ENCODE measurements around the gene ULK4. TPM values are rescaled to one million over a fixed set of nuclear protein-coding genes. Genes with fewer than 3 reads are reported as not detected.

Gene ULK4
- total RNA-seq, 2 donors from 2014 or later = 4.4 to 8.3 TPM

- TF ChIP-seq, protein P1, sequence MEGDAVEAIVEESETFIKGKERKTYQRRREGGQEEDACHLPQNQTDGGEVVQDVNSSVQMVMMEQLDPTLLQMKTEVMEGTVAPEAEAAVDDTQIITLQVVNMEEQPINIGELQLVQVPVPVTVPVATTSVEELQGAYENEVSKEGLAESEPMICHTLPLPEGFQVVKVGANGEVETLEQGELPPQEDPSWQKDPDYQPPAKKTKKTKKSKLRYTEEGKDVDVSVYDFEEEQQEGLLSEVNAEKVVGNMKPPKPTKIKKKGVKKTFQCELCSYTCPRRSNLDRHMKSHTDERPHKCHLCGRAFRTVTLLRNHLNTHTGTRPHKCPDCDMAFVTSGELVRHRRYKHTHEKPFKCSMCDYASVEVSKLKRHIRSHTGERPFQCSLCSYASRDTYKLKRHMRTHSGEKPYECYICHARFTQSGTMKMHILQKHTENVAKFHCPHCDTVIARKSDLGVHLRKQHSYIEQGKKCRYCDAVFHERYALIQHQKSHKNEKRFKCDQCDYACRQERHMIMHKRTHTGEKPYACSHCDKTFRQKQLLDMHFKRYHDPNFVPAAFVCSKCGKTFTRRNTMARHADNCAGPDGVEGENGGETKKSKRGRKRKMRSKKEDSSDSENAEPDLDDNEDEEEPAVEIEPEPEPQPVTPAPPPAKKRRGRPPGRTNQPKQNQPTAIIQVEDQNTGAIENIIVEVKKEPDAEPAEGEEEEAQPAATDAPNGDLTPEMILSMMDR (IDR thresholded peaks at IDR 0.05) = no peak
- no peaks in the 10 kb centered on the region for H3K27me3 ChIP-seq
- no peaks in the 10 kb centered on the region for H3K36me3 ChIP-seq
- H3K9me3 ChIP-seq = no peaks in the 10 kb centered on the region
- intact Hi-C loops (cut with DNase I) = no loop called here
- no peak overlapping the region for H3K4me3 ChIP-seq
- H3K27ac ChIP-seq = no peak overlapping the region
- DNase-seq = no peak
- H3K4me1 ChIP-seq = no peaks in the 10 kb centered on the region
- H3K9ac ChIP-seq (ENCODE audit: low read depth in 2 of 2, low read length in 2 of 2) = no peak overlapping the region
These were observed 611.5 kb downstream of the ULK4 start for GRCh38 chr3:41350441-41350840.

DNA sequence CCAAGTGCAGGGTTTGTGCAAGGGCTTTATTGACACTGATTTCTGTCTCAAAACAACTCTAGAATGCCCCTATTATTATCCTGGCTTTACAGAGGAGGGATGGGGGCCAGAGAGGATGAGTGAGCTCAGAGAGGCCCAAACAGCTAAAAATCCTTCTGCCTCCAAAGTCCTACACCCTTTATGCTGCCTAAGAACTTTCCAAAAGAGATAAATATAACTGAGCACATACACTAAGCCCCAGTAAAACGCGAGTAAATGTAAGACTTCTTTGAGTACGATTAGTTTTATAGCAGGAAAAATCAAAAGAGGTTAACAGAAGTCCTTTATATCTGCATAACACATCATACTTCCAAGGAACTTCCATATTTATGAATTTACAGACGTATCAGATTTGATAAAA, 613.5 kb downstream of the ULK4 start:
- TF ChIP-seq, protein P1 (IDR thresholded peaks at IDR 0.05) = no peak
- Histone ChIP-seq H3K4me1 (no peaks in the 10 kb centered on the region), H3K4me3 (no peak overlapping the region), H3K27me3 (no peaks in the 10 kb centered on the region), H3K36me3 (no peaks in the 10 kb centered on the region), H3K27ac (no peak overlapping the region), H3K9me3 (no peaks in the 10 kb centered on the region), H3K9ac (ENCODE audit: low read depth in 2 of 2, low read length in 2 of 2) (no peak overlapping the region)
- intact Hi-C loops (cut with DNase I) = no loop called here
- DNase-seq = no peak

DNA sequence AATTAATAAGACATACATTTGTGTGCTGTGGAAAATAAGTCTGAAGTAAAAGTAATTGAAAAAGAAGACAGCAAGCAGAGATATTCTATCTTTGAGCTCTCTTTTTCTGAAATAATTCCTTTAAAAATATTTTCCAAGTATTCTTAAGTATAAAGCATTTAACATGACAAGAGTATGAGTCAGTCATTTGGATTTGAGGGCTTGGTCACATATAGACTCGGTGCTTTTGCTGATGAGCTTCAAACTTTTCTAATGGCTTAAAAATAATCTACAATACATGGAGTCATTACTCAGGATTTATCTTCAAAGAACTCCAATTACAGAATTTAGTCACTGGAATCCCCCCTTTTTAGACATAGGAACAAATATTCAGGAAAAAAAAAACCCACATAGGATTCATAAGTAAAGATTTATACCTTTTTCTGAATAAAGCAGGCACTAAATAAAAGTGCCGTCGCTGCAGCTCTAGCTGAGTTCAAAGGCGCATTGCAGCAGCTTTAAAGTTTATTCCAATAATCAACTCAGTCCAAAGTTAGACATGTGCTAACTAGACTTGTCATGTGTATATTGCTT, 615.1 kb downstream of the ULK4 start:
- H3K4me3 ChIP-seq = no peak overlapping the region
- no peak for DNase-seq
- no peaks in the 10 kb centered on the region for H3K36me3 ChIP-seq
- H3K27ac ChIP-seq = no peak overlapping the region
- TF ChIP-seq, protein P1 (IDR thresholded peaks at IDR 0.05) = no peak
- no peak overlapping the region for H3K9ac ChIP-seq (ENCODE audit: low read depth in 2 of 2, low read length in 2 of 2)
- H3K27me3 ChIP-seq = no peaks in the 10 kb centered on the region
- intact Hi-C loops (cut with DNase I) = no loop called here
- H3K4me1 ChIP-seq = no peaks in the 10 kb centered on the region
- H3K9me3 ChIP-seq = no peaks in the 10 kb centered on the region

- Histone ChIP-seq H3K4me1 (no peaks in the 10 kb centered on the region), H3K9ac (ENCODE audit: low read depth in 2 of 2, low read length in 2 of 2) (no peak overlapping the region), H3K27me3 (no peaks in the 10 kb centered on the region), H3K36me3 (no peaks in the 10 kb centered on the region), H3K4me3 (no peak overlapping the region), H3K9me3 (no peaks in the 10 kb centered on the region), H3K27ac (no peak overlapping the region)
- intact Hi-C loops (cut with DNase I) = no loop called here
- no peak for DNase-seq
- TF ChIP-seq, protein P1 (IDR thresholded peaks at IDR 0.05) = no peak
These were observed 616.1 kb downstream of the ULK4 start for GRCh38 chr3:41345788-41346187.

- Histone ChIP-seq H3K9me3 (no peaks in the 10 kb centered on the region), H3K4me1 (no peaks in the 10 kb centered on the region), H3K27me3 (no peaks in the 10 kb centered on the region), H3K36me3 (no peaks in the 10 kb centered on the region), H3K4me3 (no peak overlapping the region), H3K27ac (no peak overlapping the region), H3K9ac (ENCODE audit: low read depth in 2 of 2, low read length in 2 of 2) (no peak overlapping the region)
- intact Hi-C loops (cut with DNase I) = no loop called here
- no peak for DNase-seq
- TF ChIP-seq, protein P1 (IDR thresholded peaks at IDR 0.05) = no peak
These were observed 622.1 kb downstream of the ULK4 start for GRCh38 chr3:41339758-41340157.
